ENCODE measurements around the gene WDR41.

- TF ChIP-seq GATA2 (IDR thresholded peaks at IDR 0.05; ENCODE audit: low read depth, low read length) (no peak), GATA3 (IDR thresholded peaks at IDR 0.05; ENCODE audit: low read depth, low read length) (no peak)
Measured at GRCh38 chr5:77390221-77390620, 101.9 kb downstream of the WDR41 start.

Measured in SH-SY5Y (cell line).